Measurements from ENCODE around the gene NAPA. TPM values are rescaled to one million over a fixed set of nuclear protein-coding genes. Genes with fewer than 3 reads are reported as not detected.

NAPA gene
- total RNA-seq, 3 donors from 2014 or later, result 82.4 to 117 (median 96.0) TPM

DNA sequence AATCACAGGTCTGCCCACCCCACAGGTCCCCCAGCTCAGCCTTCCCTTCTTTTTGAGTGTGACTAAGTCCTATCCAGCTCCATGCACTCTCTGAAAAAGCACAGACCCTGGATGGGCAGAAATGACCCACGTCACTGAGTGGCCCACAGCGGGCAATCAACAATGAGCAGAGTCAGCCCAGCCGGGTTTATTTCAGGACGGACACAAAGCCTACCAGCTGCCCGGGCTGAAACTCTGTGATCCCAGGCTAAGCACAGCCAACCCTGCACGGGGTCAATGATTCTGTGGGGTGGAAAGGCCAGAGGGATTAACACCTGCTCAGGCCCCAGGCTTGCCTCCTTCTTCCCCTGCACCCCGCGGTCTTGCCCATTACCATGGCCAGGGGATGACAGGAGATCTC, 8.4 kb downstream of the NAPA start:
- intact Hi-C loops (cut with DNase I; ENCODE audit: low total_unique reads), result no loop called here
- no peaks in the 10 kb centered on the region for H3K9me3 ChIP-seq
- peaks cover 29 to 46% of the 10 kb centered on the region in 2 donors for H3K4me1 ChIP-seq
- H3K27ac ChIP-seq, result peak overlapping the region; percentile 85 to 99
- H3K36me3 ChIP-seq, result no peaks in the 10 kb centered on the region
- DNase-seq (ENCODE audit: low spot score in 2 of 2), result no peak
- TF ChIP-seq POLR2AphosphoS5 (IDR thresholded peaks at IDR 0.05) (no peak), CTCF (IDR thresholded peaks at IDR 0.05) (no peak), POLR2A (IDR thresholded peaks at IDR 0.05) (no peak)
- H3K27me3 ChIP-seq, result no peaks in the 10 kb centered on the region
- no peak overlapping the region for H3K4me3 ChIP-seq

GRCh38 chr19:47505506-47505905, 9.4 kb downstream of the NAPA start:
- H3K27ac ChIP-seq, result peak overlapping the region; percentile 53 to 99
- intact Hi-C loops (cut with DNase I; ENCODE audit: low total_unique reads), result no loop called here
- H3K27me3 ChIP-seq, result no peaks in the 10 kb centered on the region
- H3K9me3 ChIP-seq, result no peaks in the 10 kb centered on the region
- H3K4me3 ChIP-seq, result no peak overlapping the region
- no peak for DNase-seq (ENCODE audit: low spot score in 2 of 2)
- no peak for TF ChIP-seq CTCF (IDR thresholded peaks at IDR 0.05)
- no peak for TF ChIP-seq POLR2AphosphoS5 (IDR thresholded peaks at IDR 0.05)
- no peak for TF ChIP-seq POLR2A (IDR thresholded peaks at IDR 0.05)
- peaks cover 28 to 36% of the 10 kb centered on the region in 2 donors for H3K4me1 ChIP-seq
- no peaks in the 10 kb centered on the region for H3K36me3 ChIP-seq

GRCh38 chr19:47503826-47504150, 11.1 kb downstream of the NAPA start:
- no peaks in the 10 kb centered on the region for H3K36me3 ChIP-seq
- no peak for TF ChIP-seq POLR2A (IDR thresholded peaks at IDR 0.05)
- TF ChIP-seq CTCF (IDR thresholded peaks at IDR 0.05), result no peak
- no peak for TF ChIP-seq POLR2AphosphoS5 (IDR thresholded peaks at IDR 0.05)
- intact Hi-C loops (cut with DNase I; ENCODE audit: low total_unique reads), result no loop called here

DNA sequence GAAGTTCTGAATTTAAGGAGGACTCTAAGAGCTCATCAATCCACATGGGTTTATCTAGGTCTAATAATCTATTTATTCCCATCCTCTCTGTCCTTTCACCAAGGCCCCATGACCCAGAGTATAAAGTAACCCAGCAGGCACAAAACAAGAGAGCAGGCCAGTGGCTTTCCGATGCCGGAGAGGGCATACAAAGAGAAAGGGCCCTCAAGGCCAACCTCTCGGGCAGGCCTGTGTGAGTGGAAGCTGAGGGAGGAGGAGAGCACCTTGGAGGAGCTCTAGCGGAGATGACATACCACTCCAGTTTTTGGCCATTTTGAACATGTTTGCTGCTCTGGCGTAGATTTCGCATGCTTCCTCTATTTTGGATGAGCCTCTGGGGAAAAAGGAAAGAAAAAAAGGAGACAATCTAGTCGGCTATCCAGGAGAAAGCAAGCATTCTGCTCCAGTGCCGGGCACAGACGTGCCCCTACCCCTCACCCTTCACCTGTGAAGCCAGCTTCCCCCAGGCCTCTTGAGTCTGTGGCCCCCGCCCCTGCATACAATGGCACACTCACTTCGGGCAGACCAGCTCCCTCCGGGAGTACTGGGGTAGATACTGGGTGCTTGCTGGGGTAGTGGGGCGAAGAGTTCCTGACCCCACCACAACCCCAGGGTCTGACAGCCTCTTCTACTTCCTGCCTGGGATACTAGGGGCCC, 11.6 kb downstream of the NAPA start:
- no peak overlapping the region for H3K27ac ChIP-seq
- H3K4me1 ChIP-seq, result peaks cover 16 to 19% of the 10 kb centered on the region in 2 donors
- TF ChIP-seq CTCF (IDR thresholded peaks at IDR 0.05) (no peak), POLR2A (IDR thresholded peaks at IDR 0.05) (no peak), POLR2AphosphoS5 (IDR thresholded peaks at IDR 0.05) (no peak)
- no peak for DNase-seq (ENCODE audit: low spot score in 2 of 2)
- no peaks in the 10 kb centered on the region for H3K27me3 ChIP-seq
- intact Hi-C loops (cut with DNase I; ENCODE audit: low total_unique reads), result no loop called here
- H3K9me3 ChIP-seq, result no peaks in the 10 kb centered on the region
- H3K36me3 ChIP-seq, result no peaks in the 10 kb centered on the region
- no peak overlapping the region for H3K4me3 ChIP-seq

More at GRCh38 chr19:47503826-47504150, 11.1 kb downstream of the NAPA start:
- Histone ChIP-seq H3K9me3 (no peaks in the 10 kb centered on the region), H3K27ac (no peak overlapping the region), H3K27me3 (no peaks in the 10 kb centered on the region), H3K4me3 (no peak overlapping the region), H3K4me1 (peaks cover 17 to 24% of the 10 kb centered on the region in 2 donors)
- no peak for DNase-seq (ENCODE audit: low spot score in 2 of 2)

DNA sequence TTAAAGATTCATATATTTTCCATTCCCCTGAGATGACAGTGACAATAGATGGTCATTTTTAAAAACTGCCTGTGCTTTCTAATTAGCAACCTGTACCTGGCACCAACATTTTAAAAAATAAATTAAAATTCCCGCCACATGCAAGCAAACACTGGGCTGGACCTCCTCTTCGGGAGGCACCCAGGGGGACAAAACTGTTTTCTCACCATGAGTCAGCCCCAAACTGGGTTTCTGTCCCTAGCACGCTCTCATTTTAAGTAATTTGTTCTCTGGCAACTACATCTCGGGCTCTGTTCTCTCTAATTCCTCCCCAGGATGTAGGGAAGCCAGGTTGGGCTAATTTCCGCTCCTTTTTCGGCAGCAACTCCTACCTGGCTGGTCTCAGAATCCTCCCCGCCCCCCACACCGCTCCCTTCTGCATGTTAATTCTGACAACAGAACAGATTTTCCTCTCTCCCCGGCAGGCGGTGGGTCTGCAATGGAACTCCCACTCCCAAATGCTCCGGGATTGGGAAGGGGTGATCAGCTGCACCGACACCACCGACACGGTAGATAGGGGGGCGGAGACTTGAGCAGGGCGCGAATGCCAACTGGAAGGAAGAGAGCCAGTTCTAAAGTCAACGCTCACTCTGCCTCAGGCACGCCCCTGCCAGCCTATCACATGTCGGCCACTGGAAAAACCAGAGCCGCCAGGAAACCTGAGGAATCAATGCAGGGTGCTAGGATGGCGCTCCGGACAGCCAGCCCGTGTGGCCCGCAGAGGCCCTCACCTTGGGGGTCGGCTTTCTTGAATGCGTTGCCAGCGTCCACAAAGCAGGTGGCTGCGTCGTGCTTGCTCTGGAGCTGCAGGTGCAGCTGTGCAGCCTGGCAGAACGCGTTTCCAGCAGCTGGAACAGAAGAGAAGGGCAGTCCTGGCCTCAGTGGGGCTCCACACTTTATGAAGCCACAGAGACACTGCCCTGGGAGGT, 14.7 kb downstream of the NAPA start:
- H3K27me3 ChIP-seq, result no peaks in the 10 kb centered on the region
- intact Hi-C loops (cut with DNase I; ENCODE audit: low total_unique reads), result no loop called here
- peaks cover 4 to 8% of the 10 kb centered on the region in 2 donors for H3K4me1 ChIP-seq
- peak overlapping the region in 1 of 3 donors; percentile 16 for H3K4me3 ChIP-seq
- peak overlapping the region; percentile 42 to 74 for H3K27ac ChIP-seq
- no peaks in the 10 kb centered on the region for H3K36me3 ChIP-seq
- TF ChIP-seq POLR2AphosphoS5 (IDR thresholded peaks at IDR 0.05), result no peak
- TF ChIP-seq POLR2A (IDR thresholded peaks at IDR 0.05), result no peak
- TF ChIP-seq CTCF (IDR thresholded peaks at IDR 0.05), result no peak
- DNase-seq (ENCODE audit: low spot score in 2 of 2), result peak in 1 of 2 donors; percentile 85
- no peaks in the 10 kb centered on the region for H3K9me3 ChIP-seq

Measured in breast epithelium (tissue), 4 donors.